DMS 273 (cell line): ENCODE data around the gene CHI3L1.
"Not testable (repeated sequence)": the region's sequence is repeated elsewhere in the genome, so short reads cannot be mapped to it uniquely, and the experiment has no call there.

Experiments used
- DNase-seq: peaks from one replicate; lab custom pipeline; 2025; ENCODE audit not compliant: unreplicated experiment; lab: John Stamatoyannopoulos, UW

The CHI3L1 gene

GRCh38 chr1:203186446-203187303 lies at the start of gene CHI3L1:
Gene CHI3L1 (minus strand): TSS chr1:203186704. CDS start chr1:203186623, 81 bp downstream.
- DNase-seq, result no peak

- DNase-seq, result not testable (repeated sequence)
Measured at GRCh38 chr1:203234901-203235300, 48.4 kb upstream of the CHI3L1 start.

DNA sequence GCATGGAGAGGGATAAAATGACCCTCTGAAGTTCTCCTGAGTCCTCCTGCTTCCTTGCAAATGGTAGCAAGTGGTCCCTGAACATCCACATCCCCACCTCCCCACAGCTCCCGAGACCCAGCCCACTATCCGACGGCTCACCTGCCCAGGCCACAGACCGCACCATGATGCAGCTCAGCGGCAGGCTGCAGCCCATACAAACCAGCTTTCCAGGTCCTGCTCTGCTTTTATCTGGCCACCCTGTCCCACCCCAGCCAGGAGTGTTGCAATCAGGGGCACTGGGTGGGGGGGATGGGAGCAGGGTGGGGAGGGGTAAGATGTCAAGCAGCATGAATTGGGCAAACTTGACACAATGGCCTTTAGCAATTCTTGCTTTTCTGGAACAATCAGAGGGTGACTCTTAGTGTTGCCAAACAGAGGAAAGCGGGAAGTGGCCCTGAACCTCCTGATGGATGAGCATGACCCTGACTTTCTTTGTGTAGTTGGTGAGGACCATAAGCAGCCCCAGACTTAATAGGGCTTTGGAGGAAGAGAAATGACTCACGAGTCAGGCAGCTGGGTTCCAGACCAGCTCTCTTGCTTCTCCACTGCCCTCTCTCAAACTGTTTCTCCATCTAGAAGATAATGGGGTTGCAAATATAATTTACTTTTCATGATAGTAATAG lies 43.1 kb upstream of the CHI3L1 start, which contains the start of gene CHIT1:
TSS of gene CHIT1 (minus strand) at position 203 of the 665 bp plus-strand sequence. CDS start at position 166, 37 bp downstream.
- DNase-seq, result no peak

GRCh38 chr1:203228670-203229069 lies 42.2 kb upstream of the CHI3L1 start:
- no peak for DNase-seq

- DNase-seq, result no peak
Measured at GRCh38 chr1:203227371-203228083, 41.0 kb upstream of the CHI3L1 start.

GRCh38 chr1:203225071-203225470 lies 38.6 kb upstream of the CHI3L1 start:
- no peak for DNase-seq

DNA sequence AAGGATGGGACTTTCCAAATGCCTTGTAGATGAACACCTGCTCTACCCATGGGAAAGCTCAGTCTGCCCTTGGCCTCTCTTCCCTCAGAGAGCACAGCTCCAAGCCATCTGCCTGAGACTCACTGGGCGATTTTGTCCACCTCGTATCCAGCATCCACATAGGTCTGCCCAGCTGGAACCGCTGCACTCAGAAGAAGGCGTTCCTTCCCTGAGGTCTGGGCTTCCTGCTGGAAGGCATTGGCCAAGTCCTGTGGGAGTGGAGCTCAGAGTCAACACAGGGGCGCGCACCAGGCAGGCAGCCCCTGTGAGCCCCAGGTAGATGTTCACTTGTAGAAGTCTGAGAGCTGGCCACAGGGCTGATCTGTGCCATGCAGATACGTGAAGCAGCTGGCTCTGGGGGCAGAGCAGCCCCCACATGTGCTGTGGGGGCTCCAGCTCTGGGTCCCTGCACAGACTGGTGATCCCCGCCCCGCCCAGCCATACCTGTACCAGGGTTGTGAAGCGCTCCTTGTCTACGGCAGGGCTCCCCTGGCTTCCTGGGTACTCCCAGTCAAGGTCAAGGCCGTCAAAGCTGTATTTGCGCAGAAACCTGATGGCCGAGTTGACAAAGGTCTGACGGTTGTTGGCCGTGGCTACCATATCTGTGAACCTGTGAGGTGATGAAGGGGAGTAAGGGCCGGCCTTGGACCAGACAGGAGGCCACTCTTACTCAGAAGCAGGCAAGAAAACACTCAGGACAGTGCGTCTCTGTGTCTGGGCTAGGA lies 36.7 kb upstream of the CHI3L1 start:
- no peak for DNase-seq

GRCh38 chr1:203219934-203220333 lies 33.4 kb upstream of the CHI3L1 start:
- DNase-seq, result no peak

DNA sequence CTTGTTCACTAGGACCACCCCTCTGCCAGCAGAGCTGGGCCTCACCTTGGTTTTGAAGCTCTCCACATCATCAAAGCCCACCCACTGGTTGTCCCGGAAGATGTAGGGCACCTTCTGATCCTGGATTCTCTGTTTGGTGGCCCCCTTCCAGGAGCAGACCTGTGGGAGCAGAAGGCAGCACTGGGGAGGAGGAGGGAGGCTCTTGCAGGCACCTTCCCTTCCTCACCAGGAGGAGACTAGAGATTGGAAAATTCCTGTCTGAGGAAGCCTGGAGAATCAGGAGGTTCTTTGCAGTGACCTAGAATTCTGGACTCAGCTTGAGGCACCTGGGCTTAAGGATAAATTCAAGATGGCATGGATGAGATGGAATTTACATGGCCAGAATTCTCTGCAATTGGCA lies 32.7 kb upstream of the CHI3L1 start:
- no peak for DNase-seq

GRCh38 chr1:203217668-203218067 lies 31.2 kb upstream of the CHI3L1 start:
- no peak for DNase-seq

DNA sequence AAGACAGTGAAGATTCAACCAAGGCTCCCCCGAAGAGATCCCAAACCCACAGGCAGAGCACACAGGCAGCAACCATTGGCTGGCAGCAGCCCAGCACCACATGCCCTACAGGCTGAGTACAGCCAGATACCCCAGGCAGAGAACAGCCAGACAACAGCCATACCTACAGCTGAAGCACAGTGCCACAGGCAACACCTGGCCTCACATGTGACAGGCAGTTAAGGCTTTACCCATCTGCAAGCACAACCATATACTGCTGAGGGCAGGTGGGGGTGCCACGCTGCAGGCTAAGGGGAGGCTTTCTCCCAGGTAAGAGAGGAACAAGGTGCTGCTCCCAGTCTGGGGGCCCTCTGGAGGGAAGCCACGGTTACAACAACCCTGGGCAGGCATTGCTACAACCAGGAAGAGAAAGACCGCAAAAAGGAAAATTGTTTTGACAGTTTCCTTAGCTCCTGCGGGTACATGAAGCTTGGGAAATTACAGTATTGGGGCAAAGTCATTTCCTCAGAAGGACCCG lies 30.7 kb upstream of the CHI3L1 start:
- DNase-seq, result peak; percentile 51

DNA sequence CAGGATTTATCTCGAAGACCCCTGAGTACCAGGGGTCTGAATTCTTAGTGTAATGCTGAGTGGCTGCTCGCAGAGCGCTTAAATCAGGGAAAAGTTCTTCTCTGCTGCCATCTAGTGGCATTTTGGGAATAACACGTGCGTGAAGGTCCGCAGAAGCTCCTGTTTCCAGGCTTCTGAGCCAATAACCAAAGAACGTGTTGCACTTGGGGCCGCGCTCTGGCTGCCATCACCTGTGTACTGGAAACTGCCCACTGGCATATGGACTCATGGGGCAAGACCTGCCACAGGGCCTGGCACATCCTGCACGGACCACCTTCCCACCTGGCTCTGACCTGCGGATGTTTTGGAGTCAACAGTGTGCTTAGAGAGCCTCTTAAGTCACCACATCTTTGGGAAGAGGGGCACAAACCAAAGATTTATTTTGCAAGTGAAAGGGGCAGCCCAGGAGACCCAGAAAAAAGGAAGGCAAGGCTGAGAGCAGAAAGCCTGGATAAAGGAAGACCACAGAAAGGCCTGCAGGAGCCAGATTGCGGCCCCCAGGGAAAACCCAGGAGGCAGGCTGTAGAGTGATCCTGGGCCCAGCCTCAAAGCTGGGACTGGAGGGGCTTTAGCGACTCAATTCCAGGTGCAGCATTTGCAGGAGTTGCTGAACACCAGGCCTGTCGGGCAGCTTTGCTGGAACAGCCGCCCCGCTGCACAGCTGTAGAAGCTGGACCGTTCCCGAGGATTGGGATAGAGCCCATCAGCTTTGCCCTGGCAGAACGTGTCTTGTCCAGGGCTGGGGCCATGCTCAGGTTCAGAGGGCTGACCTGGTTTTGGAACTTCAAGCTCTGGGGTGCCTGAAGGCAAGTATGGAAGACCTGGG lies 30.0 kb upstream of the CHI3L1 start:
- peak; percentile 90 for DNase-seq

DNA sequence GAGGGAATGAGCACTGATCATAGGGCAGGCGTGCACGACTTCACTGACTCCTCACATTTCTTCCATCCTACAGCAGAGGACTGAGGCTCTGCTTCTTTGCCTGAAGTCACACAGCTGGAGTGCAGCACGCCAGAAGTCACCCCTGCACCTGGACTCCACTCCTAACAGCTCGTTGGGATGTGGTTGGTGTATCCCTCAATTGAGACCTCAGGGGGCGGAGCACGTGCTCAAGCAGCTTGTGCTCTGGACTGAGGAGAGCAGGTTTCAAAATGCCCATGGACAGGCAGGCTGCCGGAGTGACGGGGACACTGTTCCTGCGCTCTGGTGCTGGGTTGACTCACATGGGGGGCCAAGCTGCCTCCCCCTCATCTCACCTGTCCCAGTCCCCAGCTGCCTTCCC lies 29.1 kb upstream of the CHI3L1 start:
- no peak for DNase-seq

- DNase-seq, result no peak
Measured at GRCh38 chr1:203214871-203215270, 28.4 kb upstream of the CHI3L1 start.

DNA sequence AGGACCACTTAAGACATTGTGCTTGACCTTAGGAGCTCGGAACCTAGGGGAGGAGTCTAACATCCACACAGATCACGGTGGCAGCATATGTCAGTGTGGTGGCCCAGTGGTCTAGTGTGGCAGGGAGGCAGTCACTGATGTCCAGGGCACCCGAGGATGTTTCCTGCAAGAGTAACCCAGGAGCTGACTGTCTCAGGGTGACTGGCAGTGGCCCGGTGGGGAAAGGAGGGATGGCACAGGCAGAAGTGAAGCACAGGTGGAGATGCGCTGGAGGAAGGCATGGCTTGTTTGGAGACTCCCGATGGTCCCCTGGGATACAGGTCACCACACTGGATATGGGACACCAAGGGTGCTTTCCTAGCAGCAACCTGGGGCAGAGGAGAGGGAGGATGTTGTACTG lies 26.6 kb upstream of the CHI3L1 start:
- no peak for DNase-seq

DNA sequence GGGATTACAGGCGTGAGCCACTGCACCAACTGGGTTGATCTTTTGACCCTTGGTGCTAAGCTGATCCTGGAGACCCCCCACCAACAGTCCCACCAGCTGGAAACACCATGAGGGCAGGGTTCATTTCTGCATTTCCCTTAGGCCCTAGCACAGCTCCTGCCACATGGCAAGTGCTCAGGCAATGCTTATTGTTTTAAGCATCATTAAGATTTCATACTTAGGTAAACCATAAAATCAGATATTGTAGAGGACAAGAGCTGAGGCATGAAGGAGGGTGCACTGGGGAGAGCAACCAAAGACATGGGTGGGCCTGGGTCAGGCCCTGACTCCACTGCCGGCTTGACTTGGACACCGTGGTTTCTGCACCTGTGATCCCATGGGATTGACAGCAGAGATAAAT lies 25.3 kb upstream of the CHI3L1 start:
- no peak for DNase-seq

GRCh38 chr1:203210988-203211387 lies 24.5 kb upstream of the CHI3L1 start:
- no peak for DNase-seq

- no peak for DNase-seq
Measured at GRCh38 chr1:203210350-203210749, 23.8 kb upstream of the CHI3L1 start.

- no peak for DNase-seq
Measured at GRCh38 chr1:203208181-203208580, 21.7 kb upstream of the CHI3L1 start.

DNA sequence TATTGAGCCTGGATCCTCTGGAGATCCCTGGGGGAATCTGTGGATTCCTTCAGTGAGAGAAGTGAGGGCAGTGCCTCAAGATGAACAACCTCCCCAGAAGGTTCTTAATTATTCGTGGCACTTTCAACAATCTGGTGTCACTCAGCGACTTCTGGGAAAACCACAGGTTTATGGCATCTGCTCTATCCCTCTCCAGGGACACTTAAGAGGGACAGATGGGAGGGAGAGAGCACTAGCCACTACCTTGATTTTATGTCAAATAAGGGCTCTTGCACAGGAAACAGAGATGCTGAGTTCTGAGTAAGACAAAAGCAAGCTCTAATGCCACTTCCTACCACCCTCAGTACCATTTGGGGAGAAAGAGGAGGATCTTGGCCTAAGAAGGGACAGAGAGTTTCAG lies 21.2 kb upstream of the CHI3L1 start:
- peak; percentile 58 for DNase-seq
